Epidermal melanocyte (primary cell): ENCODE measurements around the gene ITPRIPL1.
"Not testable (repeated sequence)": the region's sequence is repeated elsewhere in the genome, so short reads cannot be mapped to it uniquely, and the experiment has no call there.

ENCODE experiments used
- DNase-seq: peaks from one replicate; pipeline ENCODE4 v3.0.0; 2011; ENCODE audit warnings: low spot score; ENCODE audit not compliant: insufficient read length

The ITPRIPL1 gene, protein sequence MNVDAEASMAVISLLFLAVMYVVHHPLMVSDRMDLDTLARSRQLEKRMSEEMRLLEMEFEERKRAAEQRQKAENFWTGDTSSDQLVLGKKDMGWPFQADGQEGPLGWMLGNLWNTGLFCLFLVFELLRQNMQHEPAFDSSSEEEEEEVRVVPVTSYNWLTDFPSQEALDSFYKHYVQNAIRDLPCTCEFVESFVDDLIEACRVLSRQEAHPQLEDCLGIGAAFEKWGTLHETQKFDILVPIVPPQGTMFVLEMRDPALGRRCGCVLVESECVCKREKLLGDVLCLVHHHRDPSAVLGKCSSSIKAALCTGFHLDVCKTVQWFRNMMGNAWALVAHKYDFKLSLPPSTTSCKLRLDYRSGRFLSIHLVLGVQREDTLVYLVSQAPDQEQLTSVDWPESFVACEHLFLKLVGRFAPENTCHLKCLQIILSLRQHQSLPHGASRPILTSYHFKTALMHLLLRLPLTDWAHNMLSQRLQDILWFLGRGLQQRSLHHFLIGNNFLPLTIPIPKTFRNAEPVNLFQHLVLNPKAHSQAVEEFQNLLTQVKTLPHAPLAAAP

DNA sequence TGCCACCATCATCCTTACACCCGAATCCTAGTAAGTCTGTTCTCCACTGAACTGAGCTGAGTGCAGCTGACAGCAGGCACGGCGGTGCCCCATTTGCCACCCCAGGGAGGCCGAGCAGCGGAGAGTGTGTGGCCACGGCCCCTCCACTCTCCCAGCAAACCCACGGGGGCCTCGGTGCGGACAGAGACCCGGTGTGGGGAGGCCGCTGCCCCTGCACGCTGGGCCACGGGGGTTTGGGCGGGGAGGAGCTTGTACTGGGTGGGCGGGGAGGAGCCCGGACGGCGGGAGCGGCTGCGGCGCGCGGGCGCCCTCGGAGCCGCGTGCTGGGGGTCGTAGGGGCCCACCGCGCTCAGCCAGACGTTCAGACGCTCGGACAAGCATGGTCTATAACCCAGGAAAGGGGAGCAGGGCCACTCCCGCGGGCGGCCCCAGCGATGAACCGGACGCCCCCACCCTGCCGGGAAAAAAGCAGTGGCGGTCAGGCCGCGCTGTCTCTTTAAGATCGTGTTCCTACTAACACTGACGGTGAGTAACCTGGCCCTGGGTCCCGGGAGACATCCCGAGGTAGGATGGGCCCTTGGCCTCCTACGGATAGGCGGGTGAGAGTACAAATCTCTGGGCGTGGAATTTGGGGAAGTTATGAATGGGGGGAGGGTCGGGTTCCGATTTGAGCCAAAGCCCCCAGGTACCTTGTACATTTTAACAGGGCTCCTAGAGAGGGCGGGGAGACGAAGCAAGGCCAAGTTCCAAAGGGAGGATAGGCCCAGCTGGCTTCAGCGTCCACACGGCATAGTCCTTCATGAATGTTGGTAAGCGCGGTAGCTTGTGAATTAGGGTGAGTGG, at the start of gene ITPRIPL1:
Gene ITPRIPL1 (plus strand): TSS at position 277 of the 843 bp plus-strand sequence. CDS start 523 bp downstream, at position 800.
- no peak for DNase-seq

DNA sequence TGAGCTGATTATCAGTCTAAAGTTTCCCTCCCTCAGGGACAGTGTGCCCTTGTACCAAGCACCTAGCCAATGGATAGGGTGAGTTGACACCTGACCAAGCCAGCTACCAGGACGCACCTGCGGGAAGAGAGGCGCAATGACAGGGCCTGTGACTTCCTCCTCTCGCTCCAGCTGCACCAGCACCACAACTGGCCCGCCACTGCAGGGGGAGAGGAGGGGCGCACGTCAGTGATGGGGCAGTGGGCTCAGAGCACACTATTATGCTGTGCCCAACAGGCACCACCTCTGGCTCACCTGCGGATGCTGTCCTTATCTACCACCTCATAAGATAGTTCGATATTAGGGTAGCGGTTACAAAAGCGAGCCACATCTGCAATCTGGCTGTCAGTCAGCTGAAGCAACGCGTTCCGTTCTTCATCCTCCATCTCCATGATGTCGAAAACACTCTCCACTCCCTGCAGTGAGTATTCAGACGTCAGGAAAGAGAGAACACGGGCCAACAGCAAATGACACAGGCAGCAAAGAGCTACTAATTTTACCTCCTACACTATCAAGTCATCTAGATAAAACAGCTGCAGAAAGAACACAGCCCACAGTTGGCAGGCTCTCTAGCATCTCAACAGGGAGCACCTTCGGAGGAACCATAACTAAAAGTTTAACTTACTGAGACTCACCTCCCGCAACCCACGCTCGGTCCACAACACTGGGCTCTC, 48.2 kb upstream of the ITPRIPL1 start:
- DNase-seq, result no peak

DNA sequence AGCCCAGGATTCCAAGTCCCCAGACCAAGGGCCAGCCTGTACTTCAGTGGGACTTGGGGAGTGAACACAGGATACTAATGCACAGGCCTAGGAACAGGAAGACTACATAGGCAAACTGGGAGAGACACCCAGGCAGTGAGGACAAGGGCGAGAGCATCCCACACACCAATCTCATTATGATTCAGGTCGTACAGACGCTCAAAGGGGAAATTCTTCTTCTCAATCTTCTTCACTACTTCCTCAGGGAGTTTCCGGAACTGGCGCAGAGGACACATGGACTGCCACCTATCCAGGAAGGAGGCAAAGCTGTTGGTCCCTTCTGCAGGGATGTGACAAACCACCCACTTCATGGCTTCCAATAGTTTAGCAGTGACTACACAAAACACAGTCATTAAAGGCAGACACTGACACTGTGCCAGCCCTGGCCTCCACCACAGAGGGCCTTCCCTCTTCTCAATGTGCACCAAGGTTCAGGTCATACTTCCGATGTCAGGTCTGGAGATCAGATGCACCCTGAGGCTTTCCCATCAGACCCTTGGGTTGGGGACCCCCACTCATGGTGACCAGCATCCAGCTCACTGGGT, 37.8 kb upstream of the ITPRIPL1 start:
- no peak for DNase-seq

DNA sequence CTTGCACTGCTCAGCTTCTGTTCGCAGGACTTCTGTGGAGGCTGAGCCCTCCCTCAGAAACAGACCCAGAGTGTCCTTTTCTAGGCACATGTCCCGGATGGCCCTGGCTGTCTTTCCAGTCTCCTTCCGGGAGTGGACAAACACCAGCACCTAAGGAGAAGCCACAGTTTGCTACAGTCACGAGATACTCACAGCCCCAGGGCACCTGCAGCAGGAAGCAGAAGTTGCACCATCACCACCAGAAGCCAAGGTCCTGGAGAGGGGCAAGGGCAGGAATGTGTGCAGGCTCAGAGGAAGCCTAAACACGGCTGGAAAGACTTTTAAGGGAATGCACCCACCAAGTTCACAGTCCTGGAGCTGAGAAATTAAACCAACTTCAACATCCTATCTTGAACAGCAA, 33.4 kb upstream of the ITPRIPL1 start:
- DNase-seq, result no peak

DNA sequence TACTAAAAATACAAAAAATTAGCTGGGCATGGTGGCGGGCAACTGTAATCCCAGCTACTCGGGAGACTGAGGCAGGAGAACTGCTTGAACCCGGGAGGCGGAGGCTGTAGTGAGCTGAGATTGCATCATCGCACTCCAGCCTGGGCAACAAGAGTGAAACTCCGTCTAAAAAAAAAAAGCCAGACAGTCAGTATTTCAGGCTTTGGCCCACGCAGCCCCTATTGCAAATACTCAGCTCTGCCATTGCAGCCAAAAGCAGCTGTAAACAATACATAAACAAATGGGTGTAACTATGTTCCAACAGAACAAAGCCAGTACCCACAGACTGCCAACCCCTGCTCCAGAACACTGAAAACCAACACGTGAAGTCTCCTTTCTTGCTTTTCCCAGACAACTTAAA, 30.8 kb upstream of the ITPRIPL1 start:
- not testable (repeated sequence) for DNase-seq

DNA sequence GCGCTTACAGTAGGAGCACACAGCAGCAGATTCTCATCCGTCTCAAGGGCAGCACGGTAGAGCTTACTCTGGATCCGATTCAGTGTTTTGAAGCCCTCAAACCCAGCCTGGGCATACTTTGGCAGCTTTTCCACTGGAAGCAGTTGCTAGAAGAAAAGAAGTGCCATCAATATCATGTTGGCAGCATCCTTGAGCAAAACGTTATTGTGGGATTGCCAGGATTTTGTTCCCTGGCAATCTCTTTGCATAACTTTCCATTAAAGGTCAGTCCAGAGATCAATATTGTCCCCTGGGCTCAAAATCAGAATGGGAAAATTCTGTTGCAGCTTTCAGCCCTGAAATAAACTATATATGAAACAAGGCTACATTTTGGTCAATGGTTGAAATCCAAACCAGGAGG, 28.2 kb upstream of the ITPRIPL1 start:
- no peak for DNase-seq

DNA sequence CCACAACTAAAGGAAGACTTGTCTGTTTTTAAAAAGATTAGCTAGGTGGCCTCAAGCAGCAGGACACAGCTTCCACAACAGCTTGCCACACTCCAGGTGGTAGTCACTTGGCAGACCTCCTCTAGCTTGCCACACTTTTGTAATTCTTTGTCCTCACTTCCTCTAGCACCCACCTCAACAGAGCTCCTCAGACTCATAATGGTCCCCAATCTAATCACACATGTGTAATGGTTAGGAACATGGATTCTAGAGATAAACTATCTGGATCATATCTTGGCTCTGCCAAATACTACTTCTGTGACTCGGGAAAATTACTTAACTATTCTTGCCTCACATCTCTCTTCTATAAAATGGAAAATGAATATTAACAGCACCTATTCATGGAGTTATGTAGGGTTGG, 23.3 kb upstream of the ITPRIPL1 start:
- DNase-seq, result no peak

DNA sequence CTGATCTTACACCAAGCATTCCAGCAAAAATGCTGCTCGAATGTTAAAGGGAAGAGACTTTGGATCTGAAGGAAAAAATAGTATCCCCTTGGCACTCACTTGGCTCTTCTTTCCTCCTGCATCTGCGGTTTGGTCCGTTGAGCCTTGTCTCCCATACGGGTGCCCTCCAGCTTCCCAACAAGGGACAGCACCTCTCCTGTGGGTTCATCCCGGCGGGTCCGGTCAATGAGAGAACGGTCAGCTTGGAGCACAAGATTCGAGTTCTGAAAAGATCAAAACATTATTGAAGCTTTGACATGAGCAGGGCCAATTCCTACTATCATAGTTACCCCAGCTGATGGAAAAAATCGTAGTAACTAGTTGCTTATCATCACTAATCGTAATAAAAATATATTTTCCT, 20.5 kb upstream of the ITPRIPL1 start:
- DNase-seq, result no peak

DNA sequence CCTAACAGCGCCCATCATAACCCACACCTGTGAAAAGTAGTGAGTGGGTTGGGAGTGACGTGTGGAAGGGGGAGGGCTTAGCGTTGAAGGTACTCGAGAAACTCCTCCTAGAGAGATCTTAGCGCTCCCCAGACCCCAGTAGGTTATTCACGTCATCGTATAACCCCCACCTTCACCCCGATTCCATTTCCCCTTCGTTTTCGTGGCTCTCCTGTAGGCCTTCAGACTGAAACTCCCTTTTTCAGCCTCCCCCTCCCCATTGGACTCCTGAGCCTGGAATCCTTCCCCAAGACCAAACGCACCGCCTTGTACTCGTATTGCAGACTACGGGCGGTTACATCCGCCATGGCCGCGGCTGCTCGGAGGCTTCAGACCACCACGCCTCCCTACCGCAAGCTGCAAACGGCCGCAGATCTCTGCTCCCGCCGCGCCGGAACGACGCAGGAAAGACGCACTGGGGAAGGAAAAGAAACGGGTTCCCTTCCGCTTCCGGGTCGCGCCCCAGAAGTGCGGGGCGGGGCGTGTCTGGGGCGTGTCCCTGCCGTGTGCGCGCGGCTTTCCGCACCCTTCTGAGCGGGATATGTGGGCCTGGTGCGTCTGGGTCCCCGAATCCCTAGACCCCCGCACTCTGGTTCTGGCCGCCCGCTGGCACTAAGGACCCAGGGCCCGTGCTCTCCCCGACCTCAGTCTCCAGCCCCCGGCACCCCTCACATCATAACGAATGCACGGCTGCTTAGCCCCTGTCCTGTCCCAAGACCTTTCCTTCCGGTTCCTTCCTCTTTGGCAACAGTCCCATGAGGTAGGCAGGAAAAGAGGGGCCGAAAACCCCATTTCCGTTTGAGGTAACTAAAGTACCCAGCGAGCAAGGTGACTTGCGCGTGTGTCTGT, 19.8 kb upstream of the ITPRIPL1 start, which contains the start of gene SNRNP200:
Gene SNRNP200 (minus strand): TSS at position 456 of the 888 bp plus-strand sequence. CDS start 109 bp downstream, at position 347.
- peak; percentile 54 for DNase-seq

DNA sequence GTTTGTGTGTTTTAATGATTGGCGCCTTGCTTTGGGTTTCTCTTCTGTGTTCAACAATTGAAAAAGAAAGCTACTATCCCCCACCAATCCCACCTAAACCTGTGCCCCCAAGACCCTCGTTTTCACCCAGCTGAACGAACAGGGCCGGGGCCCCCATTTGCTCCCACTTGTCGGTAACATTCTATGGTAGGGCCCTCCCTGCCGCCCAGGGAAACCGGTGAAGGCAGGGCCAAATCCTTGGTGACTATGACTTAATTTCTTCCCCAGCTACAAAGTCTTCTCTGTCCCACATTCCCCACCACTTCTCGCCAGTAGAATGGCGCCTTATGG, 19.2 kb upstream of the ITPRIPL1 start:
- no peak for DNase-seq

DNA sequence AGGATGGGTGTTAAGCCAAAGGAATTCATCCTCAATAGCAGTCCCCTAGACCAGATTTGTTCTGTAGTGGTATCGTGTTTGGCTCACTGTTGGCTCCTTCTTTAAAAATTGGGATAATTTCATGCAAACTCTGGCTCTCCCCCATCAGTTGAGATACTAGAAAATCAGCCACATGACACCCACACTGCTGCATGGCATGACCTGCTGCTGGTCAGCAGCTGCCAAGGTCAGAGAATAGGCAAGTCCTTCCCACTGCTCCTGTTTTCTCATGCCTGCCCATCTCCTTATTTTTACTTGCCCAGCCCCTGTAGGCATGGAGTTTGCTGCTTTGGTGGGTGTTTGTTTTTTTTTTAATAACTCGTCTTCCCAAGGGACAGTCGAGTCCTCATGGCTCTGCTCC, 18.7 kb upstream of the ITPRIPL1 start:
- no peak for DNase-seq

DNA sequence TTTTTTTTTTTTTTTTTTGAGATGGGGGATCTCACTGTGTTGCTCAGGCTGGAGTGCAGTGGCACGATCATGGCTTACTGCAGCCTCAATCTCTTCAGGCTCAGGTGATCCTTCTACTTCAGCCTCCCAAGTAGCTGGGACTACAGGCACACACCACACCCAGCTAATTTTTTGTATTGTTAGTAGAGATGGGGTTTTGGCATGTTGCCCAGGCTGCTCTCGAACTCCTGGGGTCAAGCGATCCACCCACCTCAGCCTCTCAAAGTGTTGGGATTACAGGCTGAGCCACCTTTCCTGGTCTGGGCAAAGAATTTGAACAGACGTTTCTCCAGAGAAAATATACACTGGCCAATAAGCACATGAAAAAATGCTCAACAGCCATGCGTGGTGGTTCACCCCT, 16.9 kb upstream of the ITPRIPL1 start:
- DNase-seq, result no peak

DNA sequence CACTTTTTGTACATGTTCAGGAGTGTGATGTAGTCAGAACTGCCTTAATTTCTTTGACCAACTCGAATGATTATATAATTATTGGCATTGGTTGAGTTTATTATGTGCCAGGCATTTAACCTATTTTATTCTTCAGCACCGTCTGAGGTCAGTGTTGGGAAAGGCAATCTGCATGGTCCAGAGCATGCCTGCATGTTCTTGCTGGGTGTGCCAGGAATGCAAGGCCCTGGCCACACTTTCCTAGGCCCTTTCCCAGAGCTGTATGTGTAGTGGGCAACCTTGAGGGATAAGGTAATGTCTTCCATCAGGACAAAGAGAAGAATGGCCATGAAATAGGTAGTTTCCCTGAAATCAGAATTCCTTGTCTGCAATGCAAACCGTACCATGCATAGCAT, 10.1 kb upstream of the ITPRIPL1 start:
- DNase-seq, result no peak

DNA sequence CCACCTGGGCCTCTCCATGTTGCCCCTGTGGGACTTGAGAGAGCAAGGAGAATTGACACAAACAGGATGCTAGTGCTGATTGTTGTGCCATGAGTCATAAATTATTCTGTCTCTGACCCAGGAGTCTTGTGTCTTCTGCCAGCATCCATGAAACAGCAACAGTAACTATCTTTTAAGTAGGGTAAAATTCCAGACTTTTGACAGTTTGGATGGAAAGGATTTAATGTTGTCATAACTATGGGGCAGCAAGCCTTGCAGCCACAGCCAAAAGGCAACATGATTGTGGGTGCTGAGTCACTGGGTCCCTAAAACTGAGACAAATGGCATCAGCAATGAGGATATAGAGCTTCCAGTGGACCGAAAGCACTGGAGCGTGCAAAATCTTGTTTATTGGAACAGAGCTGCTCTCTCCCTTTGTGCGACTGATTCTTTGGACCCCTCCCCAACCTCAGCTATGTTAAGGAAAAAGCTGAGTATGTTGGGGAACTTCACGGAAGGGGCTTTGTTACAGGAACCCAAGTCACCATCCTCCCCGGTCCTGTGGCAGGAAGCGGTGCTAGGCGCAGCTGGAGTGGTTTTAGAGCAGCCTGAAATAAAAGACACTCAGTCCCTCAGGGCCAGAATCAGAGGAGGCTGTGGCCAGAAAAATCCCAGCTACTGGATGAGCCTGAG, 9.6 kb upstream of the ITPRIPL1 start:
- peak; percentile 40 for DNase-seq

DNA sequence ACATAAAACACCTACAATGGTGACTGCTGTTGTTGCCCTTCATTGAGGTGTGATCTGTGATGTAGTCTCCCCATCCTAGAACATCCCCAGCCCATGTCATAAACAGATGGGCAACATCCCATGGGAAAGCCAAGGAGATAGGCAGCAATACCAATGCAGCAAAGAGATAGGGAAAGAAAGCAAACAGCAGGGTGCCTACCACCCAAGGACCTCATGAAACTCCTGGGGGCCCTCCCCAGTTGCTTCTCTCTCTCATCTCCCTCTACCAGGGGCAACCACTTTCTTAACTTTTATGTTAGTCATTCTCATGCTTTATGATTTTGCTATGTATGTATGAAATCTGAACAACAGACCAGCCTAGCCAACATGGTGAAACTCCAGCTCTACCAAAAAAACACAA, 8.1 kb upstream of the ITPRIPL1 start:
- no peak for DNase-seq

DNA sequence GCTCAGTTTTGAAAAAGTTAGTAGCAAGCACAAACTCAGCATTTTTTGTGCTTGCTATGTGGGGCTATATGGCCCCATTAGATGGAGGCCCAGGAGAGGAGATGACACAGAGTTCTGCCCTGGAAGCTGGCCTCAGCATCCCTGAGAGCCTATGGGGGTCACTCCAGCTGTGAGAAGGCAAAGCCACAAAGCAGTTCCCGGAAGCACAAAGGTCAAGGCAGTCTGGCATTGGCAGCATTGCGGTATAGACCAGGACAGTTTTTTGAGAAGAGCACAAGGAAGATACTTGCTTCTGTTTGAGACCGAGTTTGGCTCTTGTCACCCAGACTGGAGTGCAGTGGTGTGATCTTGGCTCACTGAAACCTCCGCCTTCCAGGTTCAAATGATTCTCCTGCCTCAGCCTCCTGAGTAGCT, 7.5 kb upstream of the ITPRIPL1 start:
- DNase-seq, result no peak

DNA sequence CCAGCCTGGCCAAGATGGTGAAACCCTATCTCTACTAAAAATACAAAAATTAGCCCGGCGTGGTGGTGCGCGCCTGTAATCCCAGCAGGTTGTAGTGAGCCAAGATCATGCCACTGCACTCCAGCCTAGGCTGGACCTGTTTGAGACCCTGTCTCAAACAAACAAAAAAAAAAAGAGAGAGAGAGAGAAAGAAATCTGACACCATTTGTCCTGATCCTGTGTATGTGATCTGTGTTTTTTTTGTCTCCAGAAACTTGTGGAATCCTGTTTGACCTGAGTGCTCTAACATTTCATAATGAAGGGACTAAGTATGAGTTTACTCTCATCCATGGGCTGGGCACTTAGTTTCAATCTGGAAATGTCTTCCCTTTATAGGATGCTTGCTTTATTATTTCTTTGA, 6.4 kb upstream of the ITPRIPL1 start:
- DNase-seq, result no peak

DNA sequence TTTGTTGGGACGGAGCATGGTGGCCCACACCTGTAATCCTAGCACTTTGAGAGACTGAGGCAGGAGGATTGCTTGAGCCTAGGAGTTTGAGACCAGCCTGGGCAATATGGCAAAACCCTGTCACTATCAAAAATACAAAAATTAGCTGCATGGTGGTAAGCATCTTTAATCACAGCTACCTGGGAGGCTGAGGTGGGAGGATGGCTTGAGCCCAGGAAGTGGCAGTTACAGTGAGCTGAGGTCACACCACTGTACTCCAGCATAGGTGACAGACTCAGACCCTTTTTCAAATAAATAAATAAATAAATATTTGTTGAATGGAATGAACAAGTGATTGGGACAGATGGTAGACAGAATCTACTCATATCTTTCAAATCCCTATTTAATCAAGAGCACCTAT, 5.7 kb upstream of the ITPRIPL1 start:
- DNase-seq, result no peak

DNA sequence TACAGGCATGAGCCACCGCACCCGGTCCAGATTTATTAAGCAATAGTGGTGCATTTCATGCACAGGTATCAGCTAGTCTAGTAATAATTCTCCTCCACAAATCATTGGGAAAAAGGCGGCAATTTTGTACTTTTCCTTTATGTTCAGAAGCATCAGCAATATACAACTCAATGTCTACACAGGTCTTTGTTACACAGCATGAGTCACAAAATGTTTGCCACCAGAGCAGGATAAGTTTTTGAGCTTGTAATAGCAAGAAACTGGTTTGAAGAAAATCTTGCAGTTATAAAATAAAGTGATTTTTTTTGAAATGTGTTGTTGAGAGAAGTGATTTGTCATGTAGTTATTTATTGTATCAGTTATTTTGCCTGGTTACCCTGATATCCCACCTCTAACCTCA, 4.8 kb upstream of the ITPRIPL1 start:
- DNase-seq, result no peak
